ENCODE results near the gene GRID2.
"Not testable (repeated sequence)": the region's sequence is repeated elsewhere in the genome, so short reads cannot be mapped to it uniquely, and the experiment has no call there.

Gene GRID2

GRCh38 chr4:92303621-92304027 lies at the start of gene GRID2:
GRID2 (plus strand) TSS chr4:92303966.
- no peak for FAIRE-seq

DNA sequence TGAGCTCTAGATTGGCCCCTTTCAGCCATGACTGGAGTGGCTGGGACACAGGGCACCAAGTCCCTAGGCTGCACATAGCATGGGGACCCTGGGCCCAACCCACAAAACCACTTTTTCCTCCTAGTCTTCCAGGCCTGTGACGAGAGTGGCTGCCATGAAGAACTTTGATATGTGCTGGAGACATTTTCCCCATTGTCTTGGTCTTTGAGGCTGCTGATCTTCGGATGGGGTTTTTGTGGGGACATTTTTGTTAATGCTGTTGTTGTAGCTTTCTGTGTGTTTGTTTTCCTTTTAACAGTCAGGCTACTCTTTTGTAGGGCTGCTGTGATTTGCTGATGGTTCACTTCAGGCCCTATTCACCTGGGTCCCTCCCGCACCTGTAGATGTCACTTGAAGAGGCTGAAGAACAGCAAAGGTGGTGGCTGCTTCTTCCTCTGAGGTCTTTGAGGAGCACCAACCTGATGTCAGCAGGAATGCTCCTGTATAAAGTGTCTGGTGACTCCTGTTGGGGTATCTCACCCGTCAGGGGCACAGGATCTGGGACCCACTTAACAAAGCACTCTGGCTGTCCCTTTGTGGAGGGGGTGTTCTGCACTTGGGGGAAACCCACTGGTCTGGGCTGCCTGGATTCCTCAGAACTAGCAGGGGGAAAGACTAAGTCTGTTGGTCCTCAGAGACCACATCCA lies 49.6 kb upstream of the GRID2 start:
- no peak for FAIRE-seq

DNA sequence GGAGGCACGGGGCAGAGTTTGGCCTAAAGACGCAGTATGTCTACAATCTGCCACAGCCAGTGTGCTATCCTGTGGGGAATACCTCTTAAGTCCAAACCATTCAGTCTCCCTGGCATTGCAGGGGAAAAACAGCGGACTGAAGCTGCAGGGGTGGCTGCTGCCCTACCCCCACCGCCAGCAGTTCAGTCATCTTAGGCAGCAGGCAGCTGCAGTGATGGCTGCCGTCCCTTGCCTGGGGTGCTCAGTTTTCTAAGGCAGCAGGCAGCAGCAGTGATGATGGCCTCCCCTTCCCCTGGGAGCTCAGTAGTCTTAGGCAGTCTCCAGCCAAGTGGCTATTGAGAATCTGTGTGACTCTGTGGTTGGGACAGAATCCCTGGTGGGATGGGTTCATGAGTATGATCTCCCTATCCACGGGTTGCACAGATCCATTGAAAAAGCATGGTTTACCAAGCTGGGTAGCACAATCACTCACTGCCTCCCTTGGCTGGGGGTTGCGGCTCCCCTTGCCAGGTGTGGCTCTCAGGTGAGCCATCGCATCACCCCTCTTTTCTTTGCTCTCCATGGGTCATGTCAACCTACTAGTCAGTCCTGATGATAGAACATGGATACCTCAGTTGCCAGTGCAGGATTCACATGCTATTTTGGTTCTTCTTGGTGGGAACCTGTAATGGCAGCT lies 48.9 kb upstream of the GRID2 start:
- FAIRE-seq, result no peak

DNA sequence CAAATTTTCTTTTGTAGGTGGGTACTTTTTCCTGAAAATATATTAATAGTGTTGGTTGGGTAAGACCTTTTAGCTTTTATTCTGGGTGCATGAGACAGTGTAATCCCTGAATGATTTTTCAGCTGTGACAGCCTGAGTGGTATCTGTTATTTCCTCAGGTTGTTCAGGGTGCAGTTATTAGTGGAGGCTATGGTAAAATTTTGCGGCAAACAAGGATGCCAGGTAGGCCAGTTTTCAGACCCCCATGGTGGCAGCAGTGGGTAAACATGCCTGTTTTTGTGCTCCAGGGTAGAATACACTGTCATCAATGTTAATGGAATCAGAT lies 47.9 kb upstream of the GRID2 start:
- no peak for FAIRE-seq

- FAIRE-seq, result no peak
These were observed 45.6 kb upstream of the GRID2 start for GRCh38 chr4:92257931-92258857.

DNA sequence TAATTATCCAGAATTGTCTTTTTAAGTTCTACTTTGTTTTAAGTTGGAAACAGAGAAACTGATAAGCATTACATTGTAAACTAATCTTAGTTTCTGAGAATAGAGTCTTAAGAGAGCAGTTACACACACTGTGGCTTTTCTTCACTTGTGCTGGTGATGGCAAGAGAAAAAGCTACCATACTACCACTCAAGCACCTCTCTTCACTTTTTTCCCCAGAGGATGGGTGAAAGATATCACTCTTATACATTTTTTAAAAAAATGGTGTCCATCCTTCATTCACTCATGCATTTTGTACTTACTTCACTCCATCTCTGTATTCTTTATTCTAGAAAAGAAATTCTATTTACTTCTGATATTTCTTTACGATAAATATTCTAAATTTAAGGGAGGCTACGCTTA lies 42.5 kb upstream of the GRID2 start:
- no peak for FAIRE-seq

GRCh38 chr4:92262371-92262770 lies 41.4 kb upstream of the GRID2 start:
- no peak for FAIRE-seq

DNA sequence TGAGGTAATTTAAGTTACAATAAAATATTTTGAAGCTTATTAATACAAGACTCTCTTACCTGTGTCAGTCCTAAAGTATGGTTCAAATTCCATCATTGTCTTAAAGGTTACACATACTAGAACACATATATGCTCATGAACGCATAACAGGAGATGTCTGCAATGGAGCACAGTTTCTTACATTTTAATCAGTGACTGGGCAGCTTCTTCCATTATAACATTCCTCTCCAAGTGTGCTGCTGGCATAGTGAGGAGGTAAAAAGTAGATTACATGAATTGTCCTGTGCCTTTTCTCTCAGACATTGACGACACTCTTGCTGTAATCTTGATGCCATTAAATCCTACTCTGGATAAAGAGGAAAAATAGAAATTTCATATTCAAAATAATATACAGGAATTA lies 40.8 kb upstream of the GRID2 start:
- no peak for FAIRE-seq

DNA sequence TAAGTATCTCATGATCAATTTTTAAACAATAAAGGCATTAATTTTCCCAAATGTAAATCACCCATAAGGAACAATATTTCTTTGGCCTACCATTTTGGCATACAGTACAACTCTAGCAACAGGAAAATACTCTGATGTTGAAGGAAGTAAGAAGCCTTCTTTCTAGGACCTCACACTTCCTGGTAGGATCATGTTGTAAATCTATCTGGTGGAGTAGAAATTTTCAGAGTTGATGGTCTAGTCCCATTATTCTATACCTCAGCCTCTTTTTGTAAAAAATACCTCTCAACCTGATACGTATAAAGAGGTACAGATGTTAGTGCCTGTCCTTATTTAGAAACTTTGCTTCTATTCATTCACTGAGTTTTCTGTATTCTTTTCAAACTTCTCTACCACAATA lies 40.2 kb upstream of the GRID2 start:
- FAIRE-seq, result no peak

DNA sequence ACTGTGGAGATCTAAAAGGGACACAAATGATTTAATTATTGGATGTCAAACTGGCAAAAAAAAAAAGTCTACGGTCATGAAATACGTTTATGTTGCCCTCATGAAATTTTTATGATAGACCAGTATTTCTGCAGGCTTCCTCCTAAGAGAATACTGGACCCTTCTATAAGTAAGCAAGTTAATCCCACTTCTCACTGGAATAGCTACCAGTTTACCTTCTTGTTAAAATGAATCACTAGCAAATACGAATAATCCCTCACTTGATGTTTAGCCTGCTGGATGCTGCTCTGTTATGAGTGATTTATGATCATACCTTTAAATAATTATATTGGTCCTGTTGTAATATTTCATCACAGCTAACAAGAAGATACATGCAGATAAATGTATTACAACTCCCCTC lies 39.6 kb upstream of the GRID2 start:
- no peak for FAIRE-seq

- FAIRE-seq, result no peak
These were observed 38.7 kb upstream of the GRID2 start for GRCh38 chr4:92265021-92265420.

- no peak for FAIRE-seq
These were observed 38.0 kb upstream of the GRID2 start for GRCh38 chr4:92265798-92266197.

DNA sequence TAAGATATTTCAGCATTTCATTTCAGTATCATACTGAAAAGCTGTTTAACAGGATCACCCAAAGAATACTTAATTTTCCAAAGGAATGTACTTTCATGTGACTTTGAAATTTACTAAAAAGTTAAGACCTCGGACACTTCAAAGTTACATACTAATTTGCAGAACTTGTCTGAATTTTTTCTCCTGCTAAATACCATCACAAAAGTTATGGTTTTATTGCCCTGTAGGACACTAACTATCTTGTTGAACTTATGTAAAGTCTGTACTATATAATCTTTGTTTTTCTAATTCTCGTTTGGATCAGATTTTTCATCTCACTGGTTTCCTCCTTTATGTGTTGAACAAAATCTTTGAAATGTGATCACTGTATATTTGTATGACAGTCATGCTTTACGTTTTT lies 37.2 kb upstream of the GRID2 start:
- FAIRE-seq, result no peak

DNA sequence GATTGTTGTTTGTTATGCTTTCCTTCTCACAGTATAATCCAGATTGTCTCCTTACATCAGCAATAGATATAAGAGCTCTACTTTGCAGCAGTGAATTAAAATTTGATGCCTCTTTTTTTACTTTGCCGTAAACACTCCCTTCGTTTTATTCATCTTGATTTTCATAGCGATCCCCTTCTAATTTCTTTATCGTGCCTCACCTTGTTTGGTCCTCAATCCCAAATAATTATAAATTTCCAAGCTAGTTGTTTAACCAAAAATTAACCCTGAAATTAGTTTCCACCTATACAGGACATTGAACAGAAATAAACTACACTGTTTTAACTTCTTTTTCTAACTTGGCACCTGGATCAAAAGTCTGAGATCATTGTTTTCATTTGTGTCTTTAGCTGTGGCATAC lies 35.1 kb upstream of the GRID2 start:
- FAIRE-seq, result no peak

DNA sequence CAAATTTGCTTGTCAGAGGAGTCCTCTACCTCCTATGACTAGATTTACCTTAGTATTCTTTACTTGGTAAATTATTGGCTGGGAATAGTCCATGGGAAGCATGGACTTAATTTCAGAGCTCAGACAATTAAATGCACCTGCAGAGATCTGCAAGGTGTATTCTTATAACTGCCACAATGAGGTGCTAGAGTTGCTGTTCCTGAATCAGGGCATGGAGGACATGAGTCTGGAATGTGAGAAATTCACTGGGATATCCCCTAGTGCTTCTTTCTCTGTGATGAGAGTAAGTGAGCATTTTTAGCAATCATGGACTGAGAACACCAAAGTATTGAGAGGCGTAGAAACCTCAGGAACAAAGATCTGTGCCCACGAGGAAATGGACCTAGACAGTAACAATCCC lies 32.9 kb upstream of the GRID2 start:
- FAIRE-seq, result no peak

GRCh38 chr4:92271551-92271950 lies 32.2 kb upstream of the GRID2 start:
- FAIRE-seq, result not testable (repeated sequence)

DNA sequence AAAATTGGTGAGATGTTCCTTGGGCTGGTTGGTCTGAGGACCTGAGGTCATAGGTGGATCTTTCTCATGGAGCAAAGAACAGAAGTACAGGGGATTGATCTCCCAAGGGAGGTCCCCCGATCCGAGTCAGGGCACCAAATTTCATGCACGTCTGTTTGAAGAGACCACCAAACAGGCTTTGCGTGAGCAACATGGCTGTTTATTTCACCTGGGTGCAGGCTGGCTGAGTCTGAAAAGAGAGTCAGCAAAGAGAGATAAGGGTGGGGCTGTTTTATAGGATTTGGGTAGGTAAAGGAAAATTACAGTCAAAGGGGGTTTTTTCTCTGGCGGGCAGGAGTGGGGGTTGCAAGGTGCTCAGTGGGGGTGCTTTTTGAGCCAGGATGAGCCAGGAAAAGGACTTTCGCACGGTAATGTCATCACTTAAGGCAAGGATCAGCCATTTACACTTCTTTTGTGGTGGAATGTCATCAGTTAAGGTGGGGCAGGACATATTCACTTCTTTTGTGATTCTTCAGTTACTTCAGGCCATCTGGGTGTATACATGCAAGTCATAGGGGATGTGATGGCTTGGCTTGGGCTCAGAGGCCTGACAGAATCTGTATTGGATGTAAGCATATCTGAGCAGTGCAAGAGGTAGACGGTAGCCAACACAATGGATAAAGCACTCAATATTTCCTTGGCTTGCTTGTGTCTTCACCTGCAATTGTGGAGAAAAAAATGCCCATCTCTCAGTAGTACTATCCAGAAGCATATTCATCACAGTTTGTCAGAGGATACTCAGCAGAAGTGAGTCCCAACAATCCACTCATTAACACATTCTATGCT lies 26.5 kb upstream of the GRID2 start:
- FAIRE-seq, result not testable (repeated sequence)

DNA sequence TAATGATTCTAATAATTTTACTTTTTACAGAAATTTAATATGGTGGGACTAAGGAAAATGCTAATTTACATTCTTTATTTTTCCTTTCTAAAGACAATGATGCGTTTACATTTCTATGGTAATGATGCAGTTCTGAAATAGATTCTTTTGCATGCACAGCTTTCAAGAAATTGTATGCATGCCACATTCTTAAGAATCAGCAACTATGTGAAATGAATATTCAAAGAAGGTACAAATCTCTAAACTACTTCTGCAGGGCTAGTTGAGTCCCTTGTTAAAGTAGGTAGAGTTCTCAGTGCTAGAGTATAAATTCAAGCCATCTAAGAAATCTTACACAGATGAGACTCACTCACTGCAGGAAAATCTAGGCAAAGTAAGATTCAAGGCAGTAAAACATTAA lies 24.5 kb upstream of the GRID2 start:
- no peak for FAIRE-seq

DNA sequence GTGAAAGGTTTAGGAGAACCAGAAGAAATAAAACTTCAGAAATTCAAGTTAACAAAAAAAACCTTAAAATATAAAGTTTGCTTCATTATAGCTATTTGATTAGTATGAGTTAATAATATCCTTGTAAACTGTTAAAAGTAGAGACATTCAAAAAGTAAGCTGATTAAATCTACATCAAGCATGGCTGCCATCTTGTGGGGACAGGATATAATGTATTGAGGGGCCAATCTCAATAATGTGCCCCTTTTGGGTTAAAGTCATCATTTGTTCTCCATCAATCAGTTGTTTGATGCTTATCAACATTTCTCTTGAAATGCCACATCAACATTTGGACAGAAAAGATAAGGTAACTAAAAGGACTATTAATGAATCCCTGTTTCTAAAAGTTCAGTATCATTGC lies 4.6 kb upstream of the GRID2 start:
- no peak for FAIRE-seq

GRCh38 chr4:92304121-92304520 lies 355 bp downstream of the GRID2 start:
- no peak for FAIRE-seq

- no peak for FAIRE-seq
These were observed 840 bp downstream of the GRID2 start for GRCh38 chr4:92304606-92305005.

DNA sequence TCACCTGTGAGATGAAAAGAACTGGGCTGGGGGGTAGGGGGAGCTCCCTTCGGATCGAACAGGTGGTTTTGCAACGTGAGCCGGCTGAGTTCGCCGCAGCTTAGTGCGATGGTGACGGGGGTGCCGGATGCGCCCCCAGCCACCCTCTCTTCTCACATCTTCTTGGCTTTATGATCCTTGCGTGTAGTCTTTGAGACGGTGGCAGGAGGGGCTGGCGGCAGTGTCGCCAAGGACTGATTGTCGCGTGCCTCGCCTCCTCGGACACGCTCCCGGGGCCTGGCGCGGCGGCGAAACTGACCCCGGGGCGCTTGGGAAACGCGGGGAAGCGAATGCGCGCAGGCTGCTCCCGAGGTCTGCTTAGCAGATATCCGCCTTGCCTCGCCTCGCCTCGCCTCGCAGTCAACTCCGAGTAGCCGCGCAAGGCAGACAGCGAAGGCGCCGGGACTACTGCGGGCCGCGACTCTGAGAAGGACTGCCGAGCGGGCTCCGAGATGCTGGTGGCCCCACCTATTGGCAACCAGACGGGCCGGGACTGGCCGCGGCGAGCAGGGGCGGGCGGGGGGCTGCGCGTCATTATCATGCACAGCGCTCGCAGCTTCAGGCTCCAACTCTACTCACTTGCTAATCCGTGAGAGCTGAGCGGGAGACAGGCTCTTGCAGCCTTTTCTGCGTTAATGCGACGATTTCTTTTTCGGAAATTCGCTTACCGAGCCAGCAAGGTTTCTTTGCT lies 1.5 kb downstream of the GRID2 start:
- no peak for FAIRE-seq

Data from islet of Langerhans (tissue), 1 donor.